ENCODE data around the gene SLC39A3.

The SLC39A3 gene

GRCh38 chr19:2768365-2769132 lies 28.7 kb upstream of the SLC39A3 start:
- DNase-seq = no peak

GRCh38 chr19:2767688-2768087 lies 27.9 kb upstream of the SLC39A3 start:
- no peak for DNase-seq

DNA sequence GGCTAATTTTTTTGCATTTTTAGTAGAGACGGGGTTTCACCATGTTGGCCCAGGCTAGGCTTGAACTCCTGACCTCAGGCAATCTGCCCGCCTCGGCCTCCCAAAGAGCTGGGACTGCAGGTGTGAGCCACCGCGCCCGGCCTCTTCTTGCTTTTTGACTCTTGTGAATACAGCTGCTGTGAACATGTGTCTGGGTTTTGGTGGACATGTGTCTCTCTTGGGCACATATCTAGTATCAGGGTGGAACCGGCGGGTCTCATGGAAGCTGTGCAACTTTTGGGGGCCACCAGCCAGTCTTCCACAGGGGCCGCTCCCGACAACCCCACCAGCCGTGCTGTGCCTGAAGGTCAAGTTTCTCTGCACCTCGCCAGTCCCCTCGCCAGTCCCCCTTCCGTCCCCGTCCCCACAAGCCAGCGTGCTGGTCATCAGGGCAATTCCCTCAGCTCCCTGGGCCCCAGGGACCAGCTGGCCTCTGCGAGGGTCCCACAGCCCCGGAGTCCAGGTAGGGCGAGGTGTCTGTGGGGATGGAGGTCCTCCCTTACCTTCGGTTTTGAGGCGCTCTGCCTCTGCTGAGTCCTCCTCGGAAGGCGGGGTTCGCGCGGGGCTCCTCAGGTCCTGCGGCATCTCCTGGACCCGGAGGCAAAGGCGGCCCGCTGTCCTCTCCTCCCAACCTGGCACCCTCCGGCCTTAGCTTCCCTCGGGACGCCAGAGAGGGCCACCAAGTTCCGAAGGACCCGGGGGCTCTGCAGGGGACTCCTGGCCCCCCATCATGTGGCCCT lies 27.0 kb upstream of the SLC39A3 start:
- no peak for DNase-seq

DNA sequence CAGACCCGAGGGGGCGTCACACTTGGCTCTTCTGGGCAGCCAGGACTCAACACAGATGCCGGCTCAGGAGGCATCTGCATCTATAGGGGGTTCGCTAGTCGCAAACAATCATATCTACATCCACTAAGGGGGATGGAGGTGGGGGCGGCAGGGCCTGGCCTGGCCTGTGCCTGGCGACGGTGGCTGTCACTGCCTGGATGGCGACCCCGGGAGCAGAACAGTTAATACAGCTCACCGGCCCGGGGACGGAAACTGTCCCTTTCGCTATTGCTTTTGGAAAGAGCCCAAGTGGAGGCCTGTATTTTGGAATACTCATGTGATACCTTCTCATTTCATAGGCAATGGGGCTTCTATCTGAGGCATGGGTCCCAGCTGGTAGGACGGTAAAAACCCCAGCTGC lies 25.6 kb upstream of the SLC39A3 start:
- no peak for DNase-seq

DNA sequence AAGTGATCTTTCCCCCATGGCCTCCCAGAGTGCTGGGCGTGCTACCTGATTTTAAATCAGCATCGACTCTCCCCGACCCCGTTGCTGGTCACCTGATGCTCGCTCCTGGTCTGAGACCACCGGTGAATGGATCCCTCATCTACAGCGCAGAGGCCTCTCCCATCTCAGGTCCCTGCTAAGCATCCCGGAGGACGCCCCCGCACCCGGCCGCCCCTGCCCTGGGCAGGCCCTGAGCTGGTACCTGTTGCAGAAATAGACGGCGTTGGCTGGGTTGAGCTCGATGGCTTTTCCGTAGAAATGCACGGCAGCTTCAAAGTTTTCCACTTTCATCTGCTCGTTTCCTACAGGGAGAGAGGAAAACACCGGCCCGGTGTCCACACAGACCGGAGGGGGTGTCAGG lies 25.1 kb upstream of the SLC39A3 start:
- DNase-seq = no peak

- DNase-seq = no peak
Observed at GRCh38 chr19:2763687-2764086, 23.9 kb upstream of the SLC39A3 start.

DNA sequence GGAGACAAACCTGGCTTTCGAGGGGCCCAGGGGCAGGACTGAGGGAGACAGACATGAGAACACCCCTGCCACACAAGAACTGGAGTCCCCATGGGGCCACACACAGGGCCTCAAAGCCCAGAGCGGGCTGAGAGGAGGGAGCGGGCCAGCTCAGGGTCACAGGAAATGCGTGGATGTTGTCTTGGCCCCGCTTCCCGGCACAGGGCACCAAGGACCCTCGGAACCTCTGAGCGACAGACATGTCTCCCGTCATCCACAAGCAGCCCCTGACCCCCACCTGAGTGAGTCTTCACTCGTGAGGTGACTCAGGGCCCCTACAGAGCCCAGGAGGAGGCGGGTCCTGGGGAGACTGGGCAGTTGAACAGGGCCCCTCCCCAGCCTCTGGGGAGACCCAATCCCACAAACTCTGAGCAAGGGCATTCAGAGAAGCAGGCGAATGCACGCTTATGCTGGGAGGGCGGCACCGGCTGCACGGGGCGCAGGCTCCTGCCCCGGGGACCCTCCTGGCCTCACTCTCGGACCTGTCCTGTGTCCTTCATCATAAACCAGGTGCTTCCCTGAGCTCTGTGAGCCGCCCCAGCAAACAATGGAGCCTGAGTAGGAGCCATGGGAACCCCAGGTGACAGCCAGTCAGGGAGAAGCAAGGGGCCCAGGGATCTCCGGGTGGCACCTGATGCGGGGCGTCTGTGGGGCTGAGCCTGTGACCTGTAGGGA lies 23.1 kb upstream of the SLC39A3 start:
- DNase-seq = no peak

- DNase-seq = no peak
Observed at GRCh38 chr19:2761876-2762782, 22.3 kb upstream of the SLC39A3 start.

DNA sequence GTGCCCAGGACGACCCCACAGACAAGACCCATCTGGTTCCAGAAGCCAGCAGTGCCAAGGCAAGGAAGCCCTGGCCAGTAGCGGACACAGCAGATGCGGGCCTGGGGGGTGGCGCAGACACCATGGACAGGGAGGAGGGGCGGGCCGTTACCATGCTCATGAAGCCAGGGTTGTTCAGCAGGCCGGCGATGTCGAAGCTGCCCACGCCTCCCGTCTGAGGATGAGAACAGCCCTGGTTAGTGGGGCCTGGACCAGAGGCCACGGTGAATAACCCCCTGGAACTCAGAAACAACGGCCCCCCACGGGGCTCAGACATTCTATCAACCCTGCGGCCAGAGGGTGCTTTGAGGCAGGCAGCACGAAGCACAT lies 21.5 kb upstream of the SLC39A3 start:
- no peak for DNase-seq

DNA sequence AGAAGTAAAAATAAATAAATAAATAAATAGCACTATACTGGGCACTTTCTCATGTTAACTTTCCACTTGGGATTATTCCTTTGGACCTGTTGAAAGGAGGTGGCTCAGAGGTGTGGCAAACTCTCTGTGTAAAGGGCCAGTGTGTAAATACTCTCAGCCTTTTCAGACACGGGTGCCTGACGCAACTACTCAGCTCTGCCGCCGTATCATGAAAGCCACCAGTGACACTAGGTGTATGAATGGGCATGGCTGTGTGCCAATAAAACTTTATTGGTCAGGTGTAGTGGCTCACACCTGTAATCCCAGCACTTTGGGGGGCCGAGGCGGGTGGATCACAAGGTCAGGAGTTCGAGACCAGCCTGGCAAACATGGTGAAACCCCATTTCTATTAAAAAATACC lies 20.1 kb upstream of the SLC39A3 start:
- DNase-seq = no peak

DNA sequence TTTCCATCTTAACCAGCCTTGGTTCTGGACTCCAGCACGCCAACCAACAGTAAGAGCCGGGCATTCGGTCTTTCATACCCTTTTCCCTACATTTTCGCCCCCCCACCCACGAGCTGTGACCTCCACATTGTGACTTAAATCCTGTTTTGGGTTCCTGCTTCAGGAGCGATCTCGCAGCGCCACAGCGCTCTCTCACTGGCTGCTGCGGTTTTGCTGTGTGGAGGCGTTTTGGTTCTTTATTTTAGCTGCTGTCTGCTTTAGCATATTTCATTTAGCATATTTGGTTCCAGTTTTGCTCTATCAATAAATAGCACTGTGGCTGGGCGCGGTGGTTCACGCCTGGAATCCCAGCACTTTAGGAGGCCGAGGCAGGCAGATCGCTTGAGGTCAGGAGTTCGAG lies 19.5 kb upstream of the SLC39A3 start:
- no peak for DNase-seq

DNA sequence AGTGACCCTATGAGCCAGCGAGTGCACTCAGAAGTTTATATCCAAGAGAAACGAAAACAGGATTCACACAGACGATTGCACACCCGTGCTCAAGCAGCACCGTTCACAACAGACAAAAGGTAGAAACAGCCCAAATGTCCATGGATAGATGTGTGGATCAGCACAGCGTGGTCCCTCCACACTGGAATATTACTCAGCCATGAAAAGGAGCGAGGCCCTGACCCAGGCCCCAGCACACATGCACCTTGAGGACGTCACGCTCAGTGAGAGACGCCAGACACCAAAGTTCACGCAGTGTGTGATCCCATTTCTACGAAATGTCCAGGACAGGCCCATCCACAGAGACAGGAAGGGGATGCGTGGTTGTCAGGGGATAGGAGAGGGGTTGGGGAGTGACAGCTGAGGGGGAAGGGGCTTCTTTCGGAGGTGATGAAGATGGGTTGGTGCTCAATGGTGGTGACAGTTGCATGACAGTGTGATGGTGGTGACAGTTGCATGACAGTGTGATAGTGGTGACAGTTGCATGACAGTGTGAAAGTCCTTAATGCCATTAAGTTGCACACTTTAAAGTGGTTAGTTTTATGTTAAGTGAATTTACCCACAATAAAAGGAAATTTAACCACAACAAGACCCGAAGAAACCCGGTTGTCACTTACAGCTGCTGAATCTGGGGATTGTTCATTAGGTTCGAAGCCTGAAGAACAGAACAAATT lies 18.9 kb upstream of the SLC39A3 start:
- DNase-seq = no peak

- no peak for DNase-seq
Observed at GRCh38 chr19:2756921-2757881, 17.4 kb upstream of the SLC39A3 start.

DNA sequence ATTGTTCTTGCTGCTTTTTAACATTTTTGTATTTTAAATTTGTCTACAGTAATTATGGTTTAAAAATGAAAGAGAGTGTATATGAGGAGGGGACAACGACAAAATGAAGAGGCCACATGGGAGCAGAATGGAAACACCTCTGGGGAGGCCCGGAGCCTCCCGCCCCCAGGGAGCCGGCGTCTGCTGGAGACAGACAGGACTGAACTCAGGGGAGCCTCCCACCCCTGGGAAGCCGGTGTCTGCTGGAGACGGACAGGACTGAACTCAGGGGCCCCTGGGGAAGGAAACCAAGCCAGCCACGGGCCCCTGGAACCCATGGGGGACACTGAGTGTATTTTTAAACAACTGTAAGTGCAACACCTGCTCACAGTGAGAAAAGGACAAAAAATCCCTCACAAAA lies 16.7 kb upstream of the SLC39A3 start:
- no peak for DNase-seq

DNA sequence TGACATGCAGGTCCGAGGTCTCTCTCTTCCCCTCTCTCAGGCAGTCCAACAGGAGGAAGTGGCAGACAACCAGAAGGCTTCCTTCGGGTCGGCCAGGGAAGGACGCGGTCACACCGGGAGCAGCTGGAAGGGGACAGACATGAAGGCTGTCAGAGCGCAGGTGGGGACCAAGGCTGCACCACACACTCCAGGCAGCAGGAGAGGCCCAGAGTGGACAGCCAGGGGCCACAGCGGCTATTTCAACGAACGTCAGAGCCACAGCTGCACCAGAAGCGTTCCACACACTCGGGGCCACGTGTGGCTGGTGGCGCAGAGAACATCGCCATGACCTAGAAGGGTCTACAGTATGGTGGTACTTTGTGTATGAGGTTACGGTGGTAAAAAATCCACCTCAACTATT lies 16.0 kb upstream of the SLC39A3 start:
- DNase-seq = no peak

DNA sequence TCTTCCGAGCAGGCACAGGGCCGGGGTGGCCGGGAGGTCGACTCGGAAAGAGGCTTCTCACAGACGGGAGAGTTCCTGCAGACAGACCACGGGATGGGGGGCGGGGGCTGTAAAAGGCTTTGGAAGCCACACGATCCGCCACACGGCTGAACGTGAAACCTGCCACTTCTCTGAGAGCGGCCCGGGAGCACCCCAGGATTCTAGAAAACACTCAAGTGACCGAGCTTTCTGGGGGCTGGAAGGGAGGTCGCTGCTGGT lies 15.6 kb upstream of the SLC39A3 start:
- no peak for DNase-seq

DNA sequence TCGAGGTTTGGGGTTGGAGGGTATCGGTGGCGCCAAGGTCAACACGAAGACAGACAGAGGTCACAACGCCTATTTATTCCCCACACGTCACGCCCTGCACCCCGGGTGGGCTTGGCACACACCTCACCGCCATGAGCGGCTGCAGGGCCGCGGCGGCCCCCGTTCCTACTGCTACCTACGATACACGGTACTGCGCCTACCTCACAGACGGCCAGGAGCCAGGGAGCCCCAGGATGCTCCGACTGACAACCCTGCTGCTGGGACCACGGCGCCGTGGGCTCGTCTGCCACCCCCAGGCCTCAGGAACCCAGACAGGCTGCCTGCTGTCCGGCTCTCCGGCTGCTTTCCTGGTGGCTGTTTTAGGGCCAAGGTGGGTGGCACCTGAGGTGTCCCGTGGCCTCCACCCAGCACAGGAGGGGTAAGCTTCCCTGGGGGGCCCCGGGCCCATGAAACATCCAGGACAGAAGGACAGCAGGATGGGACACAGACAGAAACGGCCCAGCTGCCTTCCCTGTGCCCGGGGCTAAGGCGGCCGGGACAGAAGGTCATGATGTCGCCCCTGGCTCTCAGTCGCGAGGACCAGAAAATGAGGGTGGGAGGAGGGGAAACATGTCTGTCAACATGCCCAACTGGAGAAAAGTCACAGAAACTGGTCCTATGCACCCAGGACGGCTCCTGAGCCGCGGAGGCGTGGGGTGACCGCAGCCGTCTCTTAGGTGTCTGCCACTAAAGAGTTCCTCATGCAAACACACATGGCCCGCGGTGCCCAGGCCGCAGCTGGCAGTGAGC lies 15.0 kb upstream of the SLC39A3 start:
- no peak for DNase-seq

DNA sequence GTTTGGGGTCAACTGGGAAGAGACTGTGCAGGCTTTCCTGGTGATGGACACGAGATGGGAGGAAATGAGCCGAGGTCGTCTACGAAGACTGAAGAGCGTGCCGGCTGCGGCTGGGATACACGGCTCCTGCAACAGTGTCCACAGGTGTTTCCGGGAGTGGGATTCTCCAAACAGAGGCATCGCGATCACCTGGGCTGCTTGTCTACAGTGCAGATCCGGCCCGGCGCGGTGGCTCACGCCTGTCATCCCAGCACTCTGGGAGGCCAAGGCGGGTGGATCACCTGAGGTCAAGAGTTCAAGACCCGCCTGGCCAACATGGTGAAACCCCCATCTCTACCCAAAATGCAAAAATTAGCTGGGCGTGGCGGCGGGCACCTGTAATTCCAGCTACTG lies 11.6 kb upstream of the SLC39A3 start:
- no peak for DNase-seq

GRCh38 chr19:2750808-2751437 lies 11.1 kb upstream of the SLC39A3 start:
- no peak for DNase-seq

GRCh38 chr19:2747349-2747748 lies 7.5 kb upstream of the SLC39A3 start:
- DNase-seq = no peak

Measured in NCI-H1436 (cell line).